Body of pancreas (tissue), 4 donors: ENCODE data around the gene SEMA3E.

Experiments used
- POLR2A ChIP-seq, 3 donors: fragments of 450-650 bp; IDR thresholded peaks; one replicate each; pipeline ENCODE4 v1.6.1; 2016; ENCODE audit warnings: antibody characterized with exemption in 3 of 3, mild to moderate bottlenecking in 2 of 3
- TF ChIP-seq, protein P1 (sequence below), 7 experiments: fragments of 450-650 bp in 4 of 7; fragments of 200-600 bp in 3 of 7; sonication (generic) in 3 of 7; IDR thresholded peaks; one replicate each; pipeline ENCODE4 v1.5.1; 2016 to 2019; ENCODE audit warnings: antibody characterized with exemption in 7 of 7

DNA sequence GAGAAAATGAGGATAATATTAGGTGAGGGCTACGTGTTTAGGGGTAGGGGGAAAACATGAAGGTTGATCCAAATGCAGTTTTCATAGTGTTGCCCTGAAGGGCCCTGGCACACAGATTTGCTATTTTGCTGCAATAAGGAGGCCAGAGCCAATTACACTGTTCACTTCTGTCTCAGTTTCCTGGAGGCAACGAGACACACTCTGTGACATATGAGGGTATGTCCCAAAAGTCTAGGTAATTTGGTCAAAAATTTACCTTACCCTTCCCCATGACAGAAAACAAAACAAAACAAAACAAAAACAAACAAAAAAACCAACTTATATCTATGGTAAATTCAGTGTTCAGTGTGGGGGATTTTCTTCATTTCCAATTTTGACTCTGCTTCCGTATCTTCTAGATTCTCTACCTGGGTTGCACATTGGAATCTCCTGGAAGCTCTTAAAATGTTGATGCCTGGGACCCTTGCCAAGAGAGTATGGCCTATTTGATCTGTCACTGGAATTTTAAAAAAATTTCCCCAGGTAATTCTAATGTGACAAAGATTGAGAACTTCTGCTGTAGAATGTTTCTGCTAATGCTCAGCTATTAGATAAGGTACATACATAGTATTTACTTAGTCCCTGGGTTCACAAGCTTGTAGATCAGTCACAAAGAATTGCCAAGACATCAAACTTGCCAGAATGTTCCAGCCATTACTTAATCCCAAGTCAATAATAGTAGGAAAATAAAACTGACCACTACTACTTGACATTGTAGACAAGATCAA, 139.5 kb downstream of the SEMA3E start:
- TF ChIP-seq, protein P1, sequence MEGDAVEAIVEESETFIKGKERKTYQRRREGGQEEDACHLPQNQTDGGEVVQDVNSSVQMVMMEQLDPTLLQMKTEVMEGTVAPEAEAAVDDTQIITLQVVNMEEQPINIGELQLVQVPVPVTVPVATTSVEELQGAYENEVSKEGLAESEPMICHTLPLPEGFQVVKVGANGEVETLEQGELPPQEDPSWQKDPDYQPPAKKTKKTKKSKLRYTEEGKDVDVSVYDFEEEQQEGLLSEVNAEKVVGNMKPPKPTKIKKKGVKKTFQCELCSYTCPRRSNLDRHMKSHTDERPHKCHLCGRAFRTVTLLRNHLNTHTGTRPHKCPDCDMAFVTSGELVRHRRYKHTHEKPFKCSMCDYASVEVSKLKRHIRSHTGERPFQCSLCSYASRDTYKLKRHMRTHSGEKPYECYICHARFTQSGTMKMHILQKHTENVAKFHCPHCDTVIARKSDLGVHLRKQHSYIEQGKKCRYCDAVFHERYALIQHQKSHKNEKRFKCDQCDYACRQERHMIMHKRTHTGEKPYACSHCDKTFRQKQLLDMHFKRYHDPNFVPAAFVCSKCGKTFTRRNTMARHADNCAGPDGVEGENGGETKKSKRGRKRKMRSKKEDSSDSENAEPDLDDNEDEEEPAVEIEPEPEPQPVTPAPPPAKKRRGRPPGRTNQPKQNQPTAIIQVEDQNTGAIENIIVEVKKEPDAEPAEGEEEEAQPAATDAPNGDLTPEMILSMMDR (IDR thresholded peaks at IDR 0.05) = no peak
- TF ChIP-seq POLR2A (IDR thresholded peaks at IDR 0.05) = no peak
